Subcutaneous adipose tissue (tissue), 4 donors: ENCODE data around the gene PFKFB3. TPM values are rescaled to one million over a fixed set of nuclear protein-coding genes. Genes with fewer than 3 reads are reported as not detected.

Experiments
- total RNA-seq, 4 donors: library from RNA; depleted of rRNA; stranded (reverse); fragments of >200 nt; gene quantifications; one replicate each; pipeline ENCODE4 v1.1.0, GENCODE V29; 2016
- TF ChIP-seq, protein P1 (sequence below): fragments of 450-650 bp; IDR thresholded peaks from one replicate; pipeline ENCODE4 v1.5.1; 2016; ENCODE audit warnings: low read depth, mild to moderate bottlenecking, control low read depth, antibody characterized with exemption, moderate library complexity

Gene PFKFB3
- total RNA-seq, 4 donors from 2014 or later: 383 to 1,460 (median 500) TPM

DNA sequence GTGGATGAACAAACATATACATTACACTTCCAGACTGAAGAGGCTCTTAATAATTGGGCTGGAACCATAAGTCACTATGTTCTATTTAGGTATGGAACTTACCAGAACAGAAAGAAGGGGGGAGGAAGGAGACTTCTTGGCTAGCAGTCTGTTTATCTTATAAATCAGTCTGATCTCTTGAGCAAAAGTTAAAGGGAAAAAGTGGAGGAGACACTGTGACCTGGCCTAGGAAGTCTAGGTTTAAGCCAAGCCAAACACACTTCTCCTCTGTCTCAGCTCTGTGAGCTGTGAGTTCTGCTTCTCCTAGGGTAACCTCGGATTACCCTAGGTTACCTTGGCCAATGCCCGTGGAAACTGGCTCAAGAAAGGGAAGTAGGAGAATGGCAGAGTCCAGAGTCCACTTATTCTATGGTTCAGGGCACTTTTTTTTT lies 95.2 kb downstream of the PFKFB3 start:
- TF ChIP-seq, protein P1, sequence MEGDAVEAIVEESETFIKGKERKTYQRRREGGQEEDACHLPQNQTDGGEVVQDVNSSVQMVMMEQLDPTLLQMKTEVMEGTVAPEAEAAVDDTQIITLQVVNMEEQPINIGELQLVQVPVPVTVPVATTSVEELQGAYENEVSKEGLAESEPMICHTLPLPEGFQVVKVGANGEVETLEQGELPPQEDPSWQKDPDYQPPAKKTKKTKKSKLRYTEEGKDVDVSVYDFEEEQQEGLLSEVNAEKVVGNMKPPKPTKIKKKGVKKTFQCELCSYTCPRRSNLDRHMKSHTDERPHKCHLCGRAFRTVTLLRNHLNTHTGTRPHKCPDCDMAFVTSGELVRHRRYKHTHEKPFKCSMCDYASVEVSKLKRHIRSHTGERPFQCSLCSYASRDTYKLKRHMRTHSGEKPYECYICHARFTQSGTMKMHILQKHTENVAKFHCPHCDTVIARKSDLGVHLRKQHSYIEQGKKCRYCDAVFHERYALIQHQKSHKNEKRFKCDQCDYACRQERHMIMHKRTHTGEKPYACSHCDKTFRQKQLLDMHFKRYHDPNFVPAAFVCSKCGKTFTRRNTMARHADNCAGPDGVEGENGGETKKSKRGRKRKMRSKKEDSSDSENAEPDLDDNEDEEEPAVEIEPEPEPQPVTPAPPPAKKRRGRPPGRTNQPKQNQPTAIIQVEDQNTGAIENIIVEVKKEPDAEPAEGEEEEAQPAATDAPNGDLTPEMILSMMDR: no peak

DNA sequence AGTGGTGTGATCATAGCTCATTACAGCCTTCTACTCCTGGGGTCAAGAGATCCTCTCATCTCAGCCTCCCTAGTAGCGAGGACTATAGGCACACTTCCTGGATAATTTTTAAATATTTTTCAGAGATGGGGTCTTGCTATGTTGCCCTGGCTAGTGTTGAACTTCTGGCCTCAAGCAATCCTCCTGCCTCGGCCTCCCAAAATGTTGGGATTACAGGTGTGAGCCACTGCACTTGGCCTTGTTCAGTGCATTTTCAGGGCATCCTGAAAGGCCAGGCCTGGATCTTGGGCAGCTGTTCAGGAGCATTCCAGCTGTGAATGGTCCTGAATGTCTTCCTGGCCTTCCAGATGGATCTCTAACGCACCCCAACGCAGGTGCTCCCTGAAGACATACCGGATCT lies 95.7 kb downstream of the PFKFB3 start:
- TF ChIP-seq, protein P1: no peak

- TF ChIP-seq, protein P1: no peak
These were observed 96.5 kb downstream of the PFKFB3 start for GRCh38 chr10:6299234-6299633.

DNA sequence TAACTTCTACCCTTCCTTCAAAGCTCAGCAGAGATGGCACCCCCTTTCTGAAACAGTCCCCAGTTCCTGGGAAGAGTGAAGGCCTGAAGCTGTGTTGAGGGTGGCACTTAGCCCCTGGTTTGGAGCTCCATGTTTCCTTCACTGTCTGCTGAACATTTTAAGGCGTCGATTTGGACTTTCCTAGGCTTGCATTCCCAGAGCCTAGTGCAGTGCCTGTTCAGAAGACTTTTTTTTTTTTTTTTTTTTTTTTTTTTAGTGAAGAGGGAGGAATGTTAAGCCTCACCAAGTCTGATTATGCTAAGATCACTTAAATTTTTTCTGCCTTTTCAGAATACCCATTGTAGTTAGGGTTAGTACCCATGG lies 97.0 kb downstream of the PFKFB3 start:
- TF ChIP-seq, protein P1: no peak

DNA sequence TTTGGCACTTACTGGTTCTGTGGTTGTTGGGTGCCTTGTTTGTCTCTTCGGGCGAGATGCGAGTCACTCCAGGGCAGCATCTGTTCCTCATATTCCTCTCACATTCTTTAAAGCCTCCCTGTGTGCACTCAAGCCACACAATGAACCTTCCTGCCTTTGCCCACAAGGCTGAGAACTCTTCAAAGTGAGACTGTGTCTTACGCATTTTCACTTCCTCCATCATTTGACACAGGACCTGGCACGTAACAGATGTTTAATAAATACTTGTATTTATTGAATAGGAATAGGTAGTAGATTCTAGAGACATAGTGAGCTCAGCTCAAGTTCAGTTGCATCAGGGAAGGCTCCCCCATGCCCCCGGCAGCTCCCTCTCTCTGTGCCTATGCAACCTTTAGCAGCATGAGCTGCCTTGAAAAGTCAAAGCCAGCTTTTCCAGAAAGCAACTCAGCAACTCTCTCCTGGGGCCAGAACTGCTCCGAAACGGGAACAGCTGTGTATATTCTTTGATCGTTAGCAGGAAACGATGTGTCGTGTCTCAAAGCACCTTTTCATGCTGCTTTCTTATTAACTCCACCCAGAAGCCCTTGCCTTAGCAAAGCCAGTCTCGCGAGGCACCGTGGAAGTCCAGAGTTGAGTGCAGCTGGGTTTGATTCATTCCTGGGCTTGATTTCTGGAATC lies 97.5 kb downstream of the PFKFB3 start:
- TF ChIP-seq, protein P1: no peak

- TF ChIP-seq, protein P1: no peak
These were observed 98.2 kb downstream of the PFKFB3 start for GRCh38 chr10:6300784-6301460.

- TF ChIP-seq, protein P1: no peak
These were observed 98.8 kb downstream of the PFKFB3 start for GRCh38 chr10:6301488-6302075.
